ENCODE results near the gene AGBL1.

DNA sequence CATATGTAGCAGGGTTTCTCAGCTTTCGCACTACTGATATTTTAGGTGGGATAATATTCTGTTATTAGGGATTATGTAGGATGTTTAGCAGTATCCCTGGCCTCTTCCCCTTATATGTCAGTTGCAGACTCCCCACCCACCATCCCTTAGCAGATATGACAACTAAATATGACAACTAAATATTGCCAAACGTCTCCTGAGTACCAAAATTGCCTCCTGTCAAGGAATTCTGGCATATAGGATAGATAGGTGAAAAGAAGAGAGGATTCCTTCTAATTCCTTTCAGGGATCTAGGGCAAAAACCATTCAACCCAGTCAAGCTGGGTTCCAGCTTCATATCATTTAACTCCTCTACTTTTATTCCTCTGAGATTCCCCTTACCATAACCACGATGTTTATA, 759.8 kb downstream of the AGBL1 start:
- TF ChIP-seq, protein P1, sequence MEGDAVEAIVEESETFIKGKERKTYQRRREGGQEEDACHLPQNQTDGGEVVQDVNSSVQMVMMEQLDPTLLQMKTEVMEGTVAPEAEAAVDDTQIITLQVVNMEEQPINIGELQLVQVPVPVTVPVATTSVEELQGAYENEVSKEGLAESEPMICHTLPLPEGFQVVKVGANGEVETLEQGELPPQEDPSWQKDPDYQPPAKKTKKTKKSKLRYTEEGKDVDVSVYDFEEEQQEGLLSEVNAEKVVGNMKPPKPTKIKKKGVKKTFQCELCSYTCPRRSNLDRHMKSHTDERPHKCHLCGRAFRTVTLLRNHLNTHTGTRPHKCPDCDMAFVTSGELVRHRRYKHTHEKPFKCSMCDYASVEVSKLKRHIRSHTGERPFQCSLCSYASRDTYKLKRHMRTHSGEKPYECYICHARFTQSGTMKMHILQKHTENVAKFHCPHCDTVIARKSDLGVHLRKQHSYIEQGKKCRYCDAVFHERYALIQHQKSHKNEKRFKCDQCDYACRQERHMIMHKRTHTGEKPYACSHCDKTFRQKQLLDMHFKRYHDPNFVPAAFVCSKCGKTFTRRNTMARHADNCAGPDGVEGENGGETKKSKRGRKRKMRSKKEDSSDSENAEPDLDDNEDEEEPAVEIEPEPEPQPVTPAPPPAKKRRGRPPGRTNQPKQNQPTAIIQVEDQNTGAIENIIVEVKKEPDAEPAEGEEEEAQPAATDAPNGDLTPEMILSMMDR (IDR thresholded peaks at IDR 0.05; ENCODE audit: extremely low read depth in 1 of 2, insufficient read depth in 1 of 2, low read depth in 1 of 2, low read length in 2 of 2) = no peak
- TF ChIP-seq POLR2AphosphoS5 (IDR thresholded peaks at IDR 0.05; ENCODE audit: insufficient read depth, low read depth, low read length) = no peak
- TF ChIP-seq MYC (IDR thresholded peaks at IDR 0.05; ENCODE audit: low read depth, low read length) = no peak
- TF ChIP-seq POLR2A (IDR thresholded peaks at IDR 0.05; ENCODE audit: low read depth, low read length) = no peak
- no peak for TF ChIP-seq EZH2 (IDR thresholded peaks at IDR 0.05; ENCODE audit: borderline replicate concordance, low read depth, low read length, severe bottlenecking)
- no peak for TF ChIP-seq JUN (IDR thresholded peaks at IDR 0.05; ENCODE audit: borderline replicate concordance, insufficient read depth, insufficient read length, low read depth)
- TF ChIP-seq, protein P2, sequence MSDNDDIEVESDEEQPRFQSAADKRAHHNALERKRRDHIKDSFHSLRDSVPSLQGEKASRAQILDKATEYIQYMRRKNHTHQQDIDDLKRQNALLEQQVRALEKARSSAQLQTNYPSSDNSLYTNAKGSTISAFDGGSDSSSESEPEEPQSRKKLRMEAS (IDR thresholded peaks at IDR 0.05; ENCODE audit: insufficient read depth, insufficient read length) = no peak
- TF ChIP-seq FOS (IDR thresholded peaks at IDR 0.05; ENCODE audit: borderline replicate concordance, insufficient read depth, low read length) = no peak
- TF ChIP-seq GATA2 (IDR thresholded peaks at IDR 0.05; ENCODE audit: insufficient read depth, insufficient read length, low read depth, low read length) = no peak

Measured in endothelial cell of umbilical vein (primary cell).